GOT3 (cell line): ENCODE measurements around the gene OR52I1.

ENCODE experiments used
- DNase-seq: peaks from one replicate; lab custom pipeline; 2025; ENCODE audit warnings: mixed read lengths; lab: John Stamatoyannopoulos, UW

The OR52I1 gene, protein sequence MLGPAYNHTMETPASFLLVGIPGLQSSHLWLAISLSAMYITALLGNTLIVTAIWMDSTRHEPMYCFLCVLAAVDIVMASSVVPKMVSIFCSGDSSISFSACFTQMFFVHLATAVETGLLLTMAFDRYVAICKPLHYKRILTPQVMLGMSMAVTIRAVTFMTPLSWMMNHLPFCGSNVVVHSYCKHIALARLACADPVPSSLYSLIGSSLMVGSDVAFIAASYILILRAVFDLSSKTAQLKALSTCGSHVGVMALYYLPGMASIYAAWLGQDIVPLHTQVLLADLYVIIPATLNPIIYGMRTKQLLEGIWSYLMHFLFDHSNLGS

DNA sequence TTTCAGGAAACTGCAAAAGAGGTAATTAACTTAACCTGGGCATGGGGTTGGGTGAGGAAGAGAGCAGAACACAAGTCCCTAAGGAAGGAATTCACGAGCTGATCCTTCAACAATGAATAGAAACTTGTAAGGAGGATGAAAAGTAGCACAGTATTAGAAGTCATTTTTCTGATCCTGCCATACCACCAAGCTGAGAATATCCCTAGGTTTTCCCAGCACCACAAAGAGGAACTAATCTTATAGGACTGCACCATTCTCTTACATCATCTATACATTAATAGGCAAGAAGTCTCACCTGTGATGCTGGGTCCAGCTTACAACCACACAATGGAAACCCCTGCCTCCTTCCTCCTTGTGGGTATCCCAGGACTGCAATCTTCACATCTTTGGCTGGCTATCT, at the start of gene OR52I1:
Gene OR52I1, plus strand, starts transcription at position 301 of the 400 bp plus-strand sequence. Its CDS starts 0 bp downstream, at position 301.
- DNase-seq, result no peak

GRCh38 chr11:4544891-4545290, 48.9 kb upstream of the OR52I1 start, which contains the start of gene OR52M1:
TSS of gene OR52M1 (plus strand) at chr11:4545191. CDS start at chr11:4545191, 0 bp downstream.
- DNase-seq, result no peak

GRCh38 chr11:4546878-4547277, 47.0 kb upstream of the OR52I1 start:
- no peak for DNase-seq

DNA sequence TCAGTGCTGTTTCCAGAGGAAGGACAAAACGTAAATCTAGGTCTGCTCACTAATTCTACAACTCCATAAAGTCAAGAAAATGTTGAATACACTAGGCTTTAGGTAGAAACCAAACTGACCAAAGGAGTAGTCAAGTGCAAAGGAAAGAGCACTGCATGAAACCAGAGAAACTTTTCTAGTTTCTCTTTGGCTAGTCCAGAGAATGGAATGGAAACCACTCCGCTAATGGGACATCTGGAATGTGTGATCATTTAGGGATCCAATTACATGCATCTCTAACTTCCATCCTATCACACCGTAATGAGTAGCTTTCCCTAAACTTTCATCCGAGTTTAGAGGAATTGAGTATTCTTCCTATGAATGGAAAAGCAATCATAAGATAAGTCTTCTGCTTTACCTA, 46.4 kb upstream of the OR52I1 start:
- no peak for DNase-seq

- DNase-seq, result no peak
Observed at GRCh38 chr11:4551346-4551979, 42.4 kb upstream of the OR52I1 start.

- no peak for DNase-seq
Observed at GRCh38 chr11:4559527-4560440, 34.1 kb upstream of the OR52I1 start.

- DNase-seq, result no peak
Observed at GRCh38 chr11:4560467-4560866, 33.4 kb upstream of the OR52I1 start.

- DNase-seq, result no peak
Observed at GRCh38 chr11:4565371-4565770, 28.5 kb upstream of the OR52I1 start.

DNA sequence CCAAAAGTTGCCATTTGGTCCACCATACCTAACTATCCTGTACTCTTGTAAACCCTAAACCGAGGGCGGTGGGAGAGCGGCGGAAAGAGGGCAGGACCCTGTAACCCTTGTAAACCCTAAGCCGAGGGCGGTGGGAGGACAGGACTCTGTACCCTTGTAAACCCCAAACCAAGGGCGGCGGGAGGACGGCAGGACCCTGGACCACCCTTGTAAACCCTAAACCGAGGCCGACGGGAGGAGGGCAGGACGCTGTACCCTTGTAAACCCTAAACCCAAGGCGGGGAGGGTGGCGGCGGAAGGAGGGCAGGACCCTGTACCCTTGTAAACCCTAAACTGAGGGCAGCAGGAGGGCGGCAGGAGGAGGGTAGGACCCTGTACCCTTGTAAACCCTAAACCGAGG, 24.8 kb upstream of the OR52I1 start:
- no peak for DNase-seq

DNA sequence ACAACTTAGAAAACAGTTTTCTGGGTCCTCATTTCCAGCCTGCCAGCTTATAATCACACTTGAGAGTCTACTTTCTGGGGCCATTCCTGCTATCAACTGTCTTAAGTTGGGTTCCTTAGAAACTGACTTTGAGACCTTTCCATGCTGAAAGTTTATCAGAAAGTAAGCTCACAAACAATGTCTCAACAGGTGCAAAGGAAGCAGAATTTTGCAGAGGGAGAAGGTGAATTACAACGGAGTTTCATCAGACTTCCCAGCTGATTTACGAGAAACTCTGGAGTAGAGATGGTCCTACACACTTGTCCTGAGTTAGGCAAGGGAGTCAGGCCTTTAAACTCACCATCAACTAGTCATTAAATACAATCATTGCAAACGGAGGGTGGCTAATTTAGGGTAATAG, 17.0 kb upstream of the OR52I1 start:
- no peak for DNase-seq

DNA sequence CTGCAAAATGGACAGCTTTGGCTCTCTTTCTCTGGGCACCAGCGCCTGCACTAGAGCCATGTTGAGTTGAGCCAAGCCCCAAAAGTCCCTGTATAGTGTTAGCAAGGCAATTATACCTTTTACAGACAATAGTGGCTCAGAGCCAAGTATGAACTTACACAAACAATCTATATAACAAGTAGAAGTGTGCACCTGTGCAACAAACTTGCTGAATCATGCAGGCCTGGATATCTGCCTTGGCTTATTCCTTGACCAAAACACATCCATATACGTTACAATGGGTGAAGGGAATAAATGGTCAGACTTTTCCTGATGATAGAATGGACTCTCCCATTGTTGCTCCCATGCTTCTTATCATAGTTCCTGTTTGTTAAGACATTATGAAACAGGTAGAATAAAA, 16.1 kb upstream of the OR52I1 start:
- DNase-seq, result no peak

DNA sequence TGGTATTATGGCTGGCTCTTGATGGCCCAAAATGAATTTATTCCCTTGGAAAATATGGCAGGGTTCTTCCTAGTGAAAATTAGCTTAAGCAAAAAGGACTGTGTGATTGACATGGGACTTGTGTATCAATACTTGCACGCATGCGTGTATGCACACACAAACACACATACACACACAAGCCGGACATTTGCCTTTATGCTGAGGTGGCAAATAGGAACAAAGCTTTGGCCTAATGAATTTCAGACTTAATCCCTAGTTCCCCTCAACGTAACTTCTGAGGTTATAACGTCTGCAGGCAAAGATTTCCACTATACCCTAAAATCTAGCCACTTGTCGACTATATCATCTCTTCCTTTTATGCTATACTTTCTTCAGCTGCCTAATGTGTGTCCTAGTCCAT, 15.2 kb upstream of the OR52I1 start:
- no peak for DNase-seq

DNA sequence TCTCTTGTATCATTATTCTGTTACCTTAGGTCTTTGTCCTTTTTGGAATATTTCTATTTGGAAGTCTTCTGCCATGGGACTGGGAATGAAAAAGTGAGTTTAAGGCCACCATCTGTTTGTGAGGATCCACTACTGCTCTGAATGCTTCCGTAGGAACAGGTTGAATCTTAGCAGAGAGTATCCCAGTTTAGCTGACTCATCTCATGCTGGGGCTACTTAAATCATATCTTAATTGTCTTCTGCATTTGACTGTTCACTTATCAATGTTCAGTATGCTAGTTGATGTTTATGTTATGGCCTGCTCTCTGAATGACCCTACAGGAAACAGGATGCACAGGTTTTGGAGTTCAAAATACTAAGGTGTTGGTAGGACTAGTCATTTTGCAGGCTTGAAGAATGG, 13.7 kb upstream of the OR52I1 start:
- no peak for DNase-seq

GRCh38 chr11:4581443-4581842, 12.4 kb upstream of the OR52I1 start, which contains the start of gene OR52I2:
TSS of gene OR52I2 (plus strand) at chr11:4581743.
- DNase-seq, result no peak

GRCh38 chr11:4589017-4589416, 4.8 kb upstream of the OR52I1 start:
- no peak for DNase-seq

DNA sequence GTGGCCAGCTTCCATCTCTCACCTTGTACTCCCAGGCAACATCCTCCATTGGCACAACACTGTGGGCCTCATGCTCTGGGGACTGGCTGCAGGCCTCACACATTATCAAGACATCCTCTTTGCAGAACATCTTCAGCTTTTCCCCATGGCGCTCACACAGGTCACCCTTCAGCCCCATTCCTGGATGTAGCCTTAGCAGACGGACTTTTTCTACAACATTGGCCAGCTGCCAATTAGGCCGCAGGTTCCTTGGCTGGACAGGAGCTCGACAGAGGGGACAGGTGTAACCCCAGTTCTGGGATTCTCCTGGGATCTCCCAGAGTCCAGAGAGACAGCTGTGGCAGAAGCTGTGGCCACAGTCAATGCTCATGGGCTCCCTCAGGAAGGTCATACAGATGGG, 11.2 kb downstream of the OR52I1 start:
- no peak for DNase-seq

GRCh38 chr11:4606231-4607015, 12.6 kb downstream of the OR52I1 start:
- DNase-seq, result no peak

DNA sequence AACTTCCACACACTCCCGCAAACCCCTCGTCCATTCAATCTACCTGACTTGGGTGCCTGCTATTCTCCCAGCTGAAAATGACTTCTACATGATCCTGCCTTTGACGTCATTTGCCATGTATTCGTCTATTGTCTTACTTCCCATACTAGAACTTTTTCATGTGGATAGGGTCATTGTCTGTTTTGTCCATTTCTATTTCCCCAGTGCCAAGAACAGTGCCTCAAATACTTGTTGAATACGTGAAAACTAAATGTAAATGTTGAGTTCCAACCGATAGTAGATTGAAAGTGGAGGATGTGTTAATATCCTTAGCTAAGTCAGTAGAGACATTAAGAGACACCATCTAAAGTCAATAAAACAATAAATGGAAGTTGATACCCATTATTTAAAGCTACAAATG, 13.3 kb downstream of the OR52I1 start:
- DNase-seq, result no peak

DNA sequence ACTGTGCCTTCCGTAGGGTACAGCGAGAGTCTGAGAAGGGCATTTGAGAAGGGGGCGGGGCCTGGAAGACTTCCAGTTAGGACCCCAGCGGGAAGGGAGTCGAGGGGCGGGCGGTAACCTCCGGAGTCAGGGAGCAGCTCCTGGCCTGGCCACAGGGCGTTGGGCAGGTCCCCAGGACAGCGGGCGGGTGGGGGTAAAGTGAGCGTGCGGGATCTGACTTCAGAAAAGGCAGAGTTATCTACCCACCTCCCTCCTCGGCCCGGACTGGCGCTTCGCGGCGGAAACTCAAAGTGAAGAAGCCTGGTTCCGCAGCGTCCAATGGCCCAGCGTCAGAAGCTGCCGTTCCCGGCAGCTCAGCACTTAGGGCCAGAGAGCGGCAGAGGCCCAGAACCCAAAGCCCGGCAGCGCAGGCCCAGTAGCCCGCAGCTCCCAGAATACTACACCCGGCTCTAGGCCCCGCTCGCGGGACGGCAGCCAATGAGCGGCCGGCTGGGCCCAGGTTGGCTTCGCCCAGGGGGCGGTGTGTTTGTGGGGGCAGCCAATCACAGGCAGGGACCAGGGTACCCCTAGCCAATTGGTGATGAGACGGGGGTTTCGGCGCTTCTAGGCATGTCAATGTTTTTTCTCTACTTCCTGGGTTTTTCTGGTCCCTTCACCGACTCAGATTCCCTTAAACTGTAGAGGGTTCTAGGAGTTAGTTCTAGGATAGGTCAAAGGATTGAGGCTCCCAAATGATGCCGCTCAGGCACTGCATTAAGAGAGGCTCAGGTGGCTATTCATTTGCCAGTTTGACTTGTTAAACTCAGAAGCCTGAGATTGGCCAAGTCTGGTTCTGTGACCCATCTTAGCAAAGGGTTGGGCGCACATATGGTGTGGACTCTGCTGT, 14.2 kb downstream of the OR52I1 start, which contains the start of gene TRIM68:
Gene TRIM68, minus strand, starts transcription at position 451 of the 886 bp plus-strand sequence. CDS start 2,727 bp downstream, outside the sequence.
- peak; percentile 70 for DNase-seq

GRCh38 chr11:4610258-4610935, 16.6 kb downstream of the OR52I1 start:
- no peak for DNase-seq
